Gastrocnemius medialis (tissue), 4 donors: Measurements from ENCODE around the gene RC3H1.

ENCODE experiments used
- CTCF ChIP-seq, 5 experiments: fragments of 450-650 bp in 3 of 5; fragments of 200-600 bp in 2 of 5; sonication (generic) in 2 of 5; IDR thresholded peaks in 4 of 5; conservative IDR thresholded peaks in 1 of 5; 1 replicate in 4 of 5; 2 replicates in 1 of 5; pipeline ENCODE4 v1.5.1; 2016 to 2019; ENCODE audit warnings: antibody characterized with exemption in 5 of 5, mild to moderate bottlenecking in 3 of 5, moderate library complexity in 3 of 5
- POLR2A ChIP-seq, 2 donors: fragments of 450-650 bp; IDR thresholded peaks; one replicate each; pipeline ENCODE4 v1.6.1; 2017; ENCODE audit warnings: antibody characterized with exemption in 2 of 2, mild to moderate bottlenecking in 2 of 2, moderate library complexity in 2 of 2

- no peak for TF ChIP-seq CTCF (IDR thresholded peaks at IDR 0.05 in 4 of 5, conservative IDR thresholded peaks at IDR 0.05 in 1 of 5)
- no peak for TF ChIP-seq POLR2A (IDR thresholded peaks at IDR 0.05)
These were observed 19.2 kb upstream of the RC3H1 start for GRCh38 chr1:174041369-174041768.
